ENCODE data around the gene ITGA6. TPM values are rescaled to one million over a fixed set of nuclear protein-coding genes. Genes with fewer than 3 reads are reported as not detected.
"Not testable (repeated sequence)": the region's sequence is repeated elsewhere in the genome, so short reads cannot be mapped to it uniquely, and the experiment has no call there.

Gene ITGA6
- total RNA-seq, 2 donors from 2014 or later, result 90.0 to 210 TPM

GRCh38 chr2:172516299-172516698 is 88.9 kb downstream of the ITGA6 start:
- Histone ChIP-seq H3K9me3 (peaks cover 0 to 25% (median 0%) of the 10 kb centered on the region in 3 donors), H3K4me3 (no peak overlapping the region), H3K36me3 (replicated peaks in 1 of 2; ENCODE audit: insufficient read depth in 1 of 2, low read depth in 2 of 2) (no peaks in the 10 kb centered on the region), H3K27ac (no peak overlapping the region), H3K27me3 (no peaks in the 10 kb centered on the region), H3K4me1 (no peaks in the 10 kb centered on the region)
- no peak for DNase-seq
- intact Hi-C loops (cut with DNase I), result no loop called here
- no peak for ATAC-seq
- 21 to 22% methylated on average over 1 of the region's 1 CpG for WGBS, 2 donors
- TF ChIP-seq CTCF (IDR thresholded peaks at IDR 0.05), result no peak

GRCh38 chr2:172518995-172519394 is 91.6 kb downstream of the ITGA6 start:
- Histone ChIP-seq H3K4me1 (no peaks in the 10 kb centered on the region), H3K4me3 (no peak overlapping the region)

GRCh38 chr2:172525601-172526000 is 98.2 kb downstream of the ITGA6 start:
- no peaks in the 10 kb centered on the region for H3K4me1 ChIP-seq
- intact Hi-C loops (cut with DNase I), result no loop called here
- TF ChIP-seq CTCF (IDR thresholded peaks at IDR 0.05) (no peak), POLR2A (IDR thresholded peaks at IDR 0.05) (no peak)

More at GRCh38 chr2:172518995-172519394, 91.6 kb downstream of the ITGA6 start:
- no peak for TF ChIP-seq POLR2A (IDR thresholded peaks at IDR 0.05)
- no peak for TF ChIP-seq CTCF (IDR thresholded peaks at IDR 0.05)
- no peak for DNase-seq
- ATAC-seq, result no peak
- Histone ChIP-seq H3K9me3 (peaks cover 0 to 10% (median 0%) of the 10 kb centered on the region in 3 donors), H3K27me3 (no peaks in the 10 kb centered on the region), H3K27ac (no peak overlapping the region), H3K36me3 (replicated peaks in 1 of 2; ENCODE audit: insufficient read depth in 1 of 2, low read depth in 2 of 2) (no peaks in the 10 kb centered on the region)
- intact Hi-C loops (cut with DNase I), result no loop called here

GRCh38 chr2:172531309-172531708 is 103.9 kb downstream of the ITGA6 start:
- intact Hi-C loops (cut with DNase I), result no loop called here
- H3K4me1 ChIP-seq, result no peaks in the 10 kb centered on the region
- TF ChIP-seq POLR2A (IDR thresholded peaks at IDR 0.05) (no peak), CTCF (IDR thresholded peaks at IDR 0.05) (no peak)
- H3K4me3 ChIP-seq, result no peak overlapping the region
- no peak overlapping the region for H3K27ac ChIP-seq
- H3K36me3 ChIP-seq (replicated peaks in 1 of 2; ENCODE audit: insufficient read depth in 1 of 2, low read depth in 2 of 2), result no peaks in the 10 kb centered on the region
- WGBS, 2 donors, result 70 to 88% methylated on average over 2 of the region's 2 CpGs
- no peaks in the 10 kb centered on the region for H3K27me3 ChIP-seq
- ATAC-seq (no peak), DNase-seq (no peak)
- no peaks in the 10 kb centered on the region for H3K9me3 ChIP-seq

More at GRCh38 chr2:172525601-172526000, 98.2 kb downstream of the ITGA6 start:
- no peak for DNase-seq
- no peaks in the 10 kb centered on the region for H3K27me3 ChIP-seq
- H3K9me3 ChIP-seq, result peaks cover 0 to 3% (median 0%) of the 10 kb centered on the region in 3 donors
- H3K4me3 ChIP-seq, result no peak overlapping the region
- no peak for ATAC-seq
- no peaks in the 10 kb centered on the region for H3K36me3 ChIP-seq (replicated peaks in 1 of 2; ENCODE audit: insufficient read depth in 1 of 2, low read depth in 2 of 2)
- 86 to 93% methylated on average over 4 of the region's 4 CpGs for WGBS, 2 donors
- no peak overlapping the region for H3K27ac ChIP-seq

- 90 to 94% methylated on average over 2 of the region's 2 CpGs for WGBS, 2 donors
- DNase-seq; H3K36me3 ChIP-seq (replicated peaks in 1 of 2; ENCODE audit: insufficient read depth in 1 of 2, low read depth in 2 of 2); H3K4me1 ChIP-seq; H3K4me3 ChIP-seq; H3K27me3 ChIP-seq; ATAC-seq; H3K27ac ChIP-seq; intact Hi-C loops (cut with DNase I); H3K9me3 ChIP-seq: not testable (repeated sequence)
Measured at GRCh38 chr2:172532461-172532860, 105.1 kb downstream of the ITGA6 start.

Data from body of pancreas (tissue), 4 donors.